ENCODE measurements around the gene SCAMP3.
A peak's percentile ranks its signal among the peaks of the same experiment; 100 is the strongest.

SCAMP3 gene

DNA sequence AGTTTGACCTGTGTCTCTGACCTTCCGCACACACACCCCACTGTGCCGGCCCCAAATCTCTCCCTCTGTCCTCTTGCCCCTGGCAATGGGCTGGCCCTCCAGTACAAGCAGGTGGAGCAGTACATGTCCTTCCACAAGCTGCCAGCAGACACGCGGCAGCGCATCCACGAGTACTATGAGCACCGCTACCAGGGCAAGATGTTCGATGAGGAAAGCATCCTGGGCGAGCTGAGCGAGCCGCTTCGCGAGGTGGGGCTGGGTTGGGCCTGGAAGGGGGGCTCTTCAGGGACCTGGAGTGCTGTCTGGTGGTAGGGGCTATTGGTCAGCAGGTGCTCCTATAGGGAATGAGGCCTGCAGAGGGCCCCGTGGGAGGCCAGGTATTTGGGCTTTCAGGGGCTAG, 22.9 kb upstream of the SCAMP3 start:
- no peak for DNase-seq (ENCODE audit: low read depth)

DNA sequence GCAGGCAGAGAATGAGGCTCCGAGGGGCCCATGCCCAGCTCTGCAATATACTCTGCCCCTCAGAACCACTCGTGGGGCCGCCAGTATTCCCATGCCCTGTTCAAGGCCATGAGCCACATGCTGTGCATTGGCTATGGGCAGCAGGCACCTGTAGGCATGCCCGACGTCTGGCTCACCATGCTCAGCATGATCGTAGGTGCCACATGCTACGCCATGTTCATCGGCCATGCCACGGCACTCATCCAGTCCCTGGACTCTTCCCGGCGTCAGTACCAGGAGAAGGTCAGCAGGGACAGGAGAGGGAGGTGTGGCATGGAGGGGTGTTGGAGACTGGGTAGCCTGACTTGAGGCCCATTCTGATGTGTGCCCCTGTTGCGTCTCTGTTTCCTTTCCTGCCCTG, 22.3 kb upstream of the SCAMP3 start:
- no peak for DNase-seq (ENCODE audit: low read depth)

DNA sequence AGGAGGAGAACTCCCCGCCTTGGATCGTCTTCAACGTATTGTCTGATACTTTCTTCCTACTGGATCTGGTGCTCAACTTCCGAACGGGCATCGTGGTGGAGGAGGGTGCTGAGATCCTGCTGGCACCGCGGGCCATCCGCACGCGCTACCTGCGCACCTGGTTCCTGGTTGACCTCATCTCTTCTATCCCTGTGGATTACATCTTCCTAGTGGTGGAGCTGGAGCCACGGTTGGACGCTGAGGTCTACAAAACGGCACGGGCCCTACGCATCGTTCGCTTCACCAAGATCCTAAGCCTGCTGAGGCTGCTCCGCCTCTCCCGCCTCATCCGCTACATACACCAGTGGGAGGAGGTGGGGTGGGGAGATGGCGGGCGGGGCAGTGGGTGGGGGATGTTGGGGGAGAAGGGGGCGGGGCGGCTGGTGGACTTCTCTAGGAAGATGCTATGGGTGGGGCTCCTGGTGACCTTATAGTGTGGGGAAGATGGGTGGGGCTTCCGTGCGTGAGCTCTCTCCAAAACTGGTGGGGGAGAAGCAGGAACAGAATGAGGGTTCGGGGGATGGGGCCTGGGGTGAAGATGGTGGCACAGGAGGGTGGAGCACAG, 20.4 kb upstream of the SCAMP3 start:
- DNase-seq (ENCODE audit: low read depth) = no peak

DNA sequence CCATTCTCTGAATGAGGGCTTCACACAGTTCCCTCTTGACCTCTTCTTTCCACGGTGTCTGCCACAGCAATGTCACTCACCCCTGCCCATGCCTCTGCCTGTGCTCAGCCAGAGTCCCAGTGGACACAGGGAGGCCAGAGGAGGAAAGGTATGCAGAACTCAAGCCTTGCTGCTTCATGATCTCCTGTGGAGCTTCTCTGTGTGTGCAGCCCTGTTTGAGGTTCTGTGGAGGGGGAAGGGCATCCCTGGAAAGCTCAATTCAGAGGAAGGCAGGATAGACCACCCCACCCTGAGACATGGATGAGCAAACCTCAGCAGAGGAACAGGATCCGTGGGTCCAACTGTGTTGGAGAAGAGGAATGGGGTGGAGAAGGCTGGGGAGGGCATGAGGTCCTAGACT, 17.1 kb upstream of the SCAMP3 start:
- DNase-seq (ENCODE audit: low read depth) = no peak

DNA sequence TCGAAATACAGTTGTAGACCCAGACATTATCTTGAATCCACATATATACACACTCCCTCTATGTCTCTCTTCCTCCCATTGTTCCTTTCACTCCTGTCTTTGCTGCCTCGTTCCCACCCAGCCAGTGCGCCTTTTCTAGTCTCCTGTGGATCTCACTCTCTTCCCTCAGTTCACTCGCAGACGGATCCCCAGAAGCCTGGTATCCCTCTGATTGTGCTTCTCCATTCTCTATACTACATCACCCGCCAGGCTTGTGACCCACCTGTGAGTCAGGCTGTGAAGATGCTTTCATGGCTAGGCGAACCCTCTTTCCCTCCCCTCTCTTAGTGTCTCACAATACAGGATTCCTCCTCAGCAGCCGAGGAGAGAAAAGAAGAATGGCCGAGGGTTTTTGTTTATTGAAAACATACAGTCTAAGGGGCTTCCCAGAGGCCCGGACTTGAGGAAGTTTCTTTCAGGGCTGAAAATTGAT, 16.6 kb upstream of the SCAMP3 start:
- DNase-seq (ENCODE audit: low read depth) = no peak

DNA sequence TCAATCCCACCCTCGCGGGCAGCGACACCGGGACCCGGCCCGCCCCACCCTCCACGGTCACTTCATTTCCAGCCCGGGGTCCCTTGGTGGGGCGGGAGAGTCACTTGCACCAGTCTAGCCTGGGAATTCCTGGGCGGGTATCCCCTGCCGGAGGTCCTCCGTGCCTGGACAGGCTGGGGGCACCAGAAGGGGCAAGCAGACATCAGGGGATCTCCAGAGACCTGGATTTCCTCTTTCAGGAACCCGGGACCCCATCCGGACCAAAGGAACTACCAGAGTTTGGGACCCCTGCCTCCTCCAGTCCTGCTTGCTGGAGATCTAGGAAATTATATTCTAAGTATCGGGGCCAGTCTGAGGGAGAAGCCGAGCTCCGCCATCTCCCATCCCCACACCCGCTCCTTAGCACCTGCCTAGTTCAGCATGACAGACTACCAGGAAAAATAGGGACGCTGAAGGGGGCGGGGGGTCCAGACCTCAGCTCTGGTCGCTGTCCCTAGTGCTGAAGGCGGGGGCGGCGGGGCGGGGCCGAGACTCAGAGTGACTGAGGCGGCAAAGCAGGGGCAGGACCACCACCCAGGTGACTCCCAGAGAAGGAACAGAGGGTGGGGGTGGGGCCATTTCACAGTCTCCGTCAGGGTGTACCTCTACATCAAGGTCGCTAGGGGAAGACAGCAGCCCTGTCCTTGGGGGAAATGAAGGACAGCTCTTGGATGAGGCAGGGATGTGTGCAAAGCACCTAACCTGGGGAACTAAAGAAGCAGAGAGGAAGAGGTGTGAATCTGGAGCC, 15.9 kb upstream of the SCAMP3 start:
- peak; percentile 50 for DNase-seq (ENCODE audit: low read depth)

DNA sequence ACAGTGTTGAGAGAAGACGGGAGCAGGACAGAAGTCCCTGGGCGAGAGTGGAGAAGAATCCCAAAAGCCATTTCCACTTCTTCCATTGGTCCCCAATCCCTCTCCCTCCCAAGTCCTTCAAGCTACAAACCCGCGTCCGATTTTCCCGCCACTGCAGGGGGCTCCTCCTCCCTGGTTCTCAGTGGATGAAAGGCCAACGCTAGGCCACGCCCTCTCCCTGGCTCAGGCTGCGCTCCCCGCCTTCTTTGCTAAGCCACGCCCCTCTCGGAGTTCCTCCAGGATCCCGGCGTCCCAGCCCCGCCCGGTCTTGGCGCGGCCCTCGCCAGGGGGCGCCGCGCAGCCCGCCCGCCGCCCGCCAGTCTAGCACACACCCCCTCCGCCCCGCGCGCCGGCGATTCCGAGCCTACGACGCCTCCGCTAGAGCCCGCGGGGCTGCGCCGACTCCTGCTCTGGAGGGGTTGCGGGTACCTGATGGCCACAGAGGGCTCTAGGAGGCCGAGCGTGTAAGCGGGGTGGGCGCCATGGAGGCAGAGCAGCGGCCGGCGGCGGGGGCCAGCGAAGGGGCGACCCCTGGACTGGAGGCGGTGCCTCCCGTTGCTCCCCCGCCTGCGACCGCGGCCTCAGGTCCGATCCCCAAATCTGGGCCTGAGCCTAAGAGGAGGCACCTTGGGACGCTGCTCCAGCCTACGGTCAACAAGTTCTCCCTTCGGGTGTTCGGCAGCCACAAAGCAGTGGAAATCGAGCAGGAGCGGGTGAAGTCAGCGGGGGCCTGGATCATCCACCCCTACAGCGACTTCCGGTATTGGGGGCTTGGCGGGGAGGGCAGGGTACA, 15.1 kb upstream of the SCAMP3 start, which contains the start of gene HCN3:
HCN3 (plus strand) TSS at position 394 of the 832 bp plus-strand sequence; CDS start at position 522, 128 bp downstream.
- DNase-seq (ENCODE audit: low read depth) = peak; percentile 88

DNA sequence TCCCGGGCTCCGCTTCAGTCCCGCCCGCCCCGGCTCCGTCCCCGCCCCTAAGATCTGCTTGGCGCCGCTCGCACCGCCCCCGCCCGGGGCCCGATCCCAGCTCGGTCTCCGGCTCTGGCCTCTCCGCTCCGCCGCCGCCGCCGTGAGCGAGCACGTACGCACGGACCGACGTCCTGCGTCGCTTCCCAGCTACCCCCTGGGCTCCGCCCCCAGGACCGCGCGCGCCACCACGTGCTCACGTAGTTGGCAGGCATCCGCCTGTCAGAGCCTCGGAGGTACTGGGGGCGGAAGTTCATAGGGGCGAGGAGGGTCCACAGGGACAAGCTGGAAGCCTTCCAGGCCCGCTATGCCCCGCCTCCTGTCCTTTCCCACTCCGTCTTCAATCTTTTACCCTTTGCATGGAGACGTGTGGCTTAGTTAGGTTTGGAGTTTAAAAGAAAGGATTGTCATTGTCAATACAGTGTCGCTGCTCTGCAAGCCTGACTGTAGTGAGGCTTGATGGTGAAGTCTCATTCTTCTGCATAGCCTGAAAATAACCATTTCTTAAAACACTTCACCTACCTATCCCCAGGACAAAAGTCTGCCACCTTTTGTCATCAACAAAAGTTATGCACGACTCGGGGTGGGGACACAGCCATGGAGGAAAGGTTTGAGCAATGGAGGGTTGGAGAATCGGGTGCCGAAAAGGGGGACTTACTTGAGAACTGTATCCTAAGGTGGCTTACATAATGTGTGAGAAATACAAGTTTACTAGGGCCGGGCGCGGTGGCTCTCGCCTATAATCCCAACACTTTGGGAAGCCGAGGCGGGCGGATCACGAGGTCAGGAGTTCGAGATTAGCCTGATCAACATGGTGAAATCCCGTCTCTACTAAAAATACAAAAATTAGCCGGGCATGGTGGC, 11.4 kb upstream of the SCAMP3 start, which contains the start of gene CLK2:
CLK2 (minus strand) TSS at position 162 of the 903 bp plus-strand sequence. CDS start 2,527 bp downstream, outside the sequence.
- DNase-seq (ENCODE audit: low read depth) = peak; percentile 94

DNA sequence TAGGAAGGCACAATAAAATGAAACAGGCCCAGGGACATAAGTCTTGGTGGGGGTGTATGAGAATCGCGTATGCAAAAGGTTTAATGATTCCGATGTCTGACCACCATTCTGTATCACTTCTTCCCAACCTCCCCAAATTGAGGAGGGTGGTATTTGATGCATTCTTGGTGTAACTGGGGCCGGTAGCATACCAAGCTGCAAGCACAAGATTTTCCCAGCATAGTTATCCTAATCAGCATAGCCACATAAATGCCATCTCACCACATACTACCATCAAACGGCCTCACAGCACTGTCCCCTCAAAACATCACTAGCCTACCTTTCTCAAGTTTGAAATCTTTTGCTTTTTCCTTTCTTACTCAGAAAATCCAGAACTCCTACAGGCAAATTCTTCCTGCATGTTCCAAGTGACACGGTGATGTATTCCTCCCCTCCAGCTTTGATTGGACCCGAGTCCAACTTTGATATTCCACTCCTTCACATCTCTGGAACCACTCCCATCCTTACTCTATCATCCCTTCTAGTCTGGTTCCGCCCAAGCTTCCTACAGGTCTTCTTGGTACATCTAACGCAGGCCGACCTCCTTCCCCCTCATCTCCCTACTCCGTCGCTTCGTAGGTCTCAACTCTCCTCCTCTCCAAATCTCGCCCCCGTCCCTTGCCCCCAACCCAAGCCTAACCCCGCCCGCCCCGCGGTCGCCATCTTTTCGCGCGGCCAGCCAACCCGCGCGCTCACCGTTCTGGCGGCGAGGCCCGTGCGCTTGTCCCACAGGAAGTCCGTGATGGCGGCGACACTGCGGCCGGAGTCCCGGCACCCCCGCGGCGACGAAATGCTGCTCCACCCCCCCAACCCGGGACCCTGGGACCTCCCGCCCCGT, 10.5 kb upstream of the SCAMP3 start:
- DNase-seq (ENCODE audit: low read depth) = no peak

DNA sequence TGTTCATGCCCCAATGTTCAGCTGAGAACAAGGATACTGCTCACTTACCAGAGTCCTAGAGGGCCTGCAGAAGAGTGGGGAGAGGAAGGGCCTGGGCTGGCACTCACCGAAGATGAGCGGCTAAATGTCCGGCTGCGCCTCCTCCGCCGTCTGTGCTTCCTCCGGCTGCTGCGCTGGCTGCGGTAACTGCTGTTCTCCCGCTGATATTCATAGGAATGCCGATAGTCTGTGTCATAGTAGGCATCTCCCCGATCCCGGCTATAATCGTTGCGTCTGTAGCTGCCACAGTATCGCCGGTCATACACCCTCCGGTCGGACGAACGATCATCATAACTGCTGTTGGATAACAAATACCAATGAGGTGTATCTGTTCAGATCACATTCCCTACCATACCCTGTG, 7.2 kb upstream of the SCAMP3 start:
- DNase-seq (ENCODE audit: low read depth) = no peak

DNA sequence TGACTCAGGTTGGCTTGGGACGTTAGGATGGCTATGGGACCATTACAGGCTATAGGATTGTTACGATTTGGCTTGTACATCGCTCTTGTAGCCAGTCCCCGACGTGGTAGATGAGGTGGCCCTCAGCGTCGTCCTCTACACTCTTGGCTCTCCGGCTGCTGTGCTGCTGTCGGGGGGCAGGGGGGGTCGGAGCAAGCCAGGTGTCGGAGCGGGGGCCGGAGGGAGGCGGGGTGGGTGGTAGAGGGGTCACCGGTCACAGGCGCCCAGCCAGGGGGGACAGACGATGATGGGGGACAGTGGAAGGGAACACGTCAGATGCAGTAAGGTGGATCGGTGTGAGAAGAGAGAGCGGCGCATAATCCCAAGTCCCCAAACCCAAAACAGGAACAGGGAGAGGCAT, 6.5 kb upstream of the SCAMP3 start:
- DNase-seq (ENCODE audit: low read depth) = no peak

DNA sequence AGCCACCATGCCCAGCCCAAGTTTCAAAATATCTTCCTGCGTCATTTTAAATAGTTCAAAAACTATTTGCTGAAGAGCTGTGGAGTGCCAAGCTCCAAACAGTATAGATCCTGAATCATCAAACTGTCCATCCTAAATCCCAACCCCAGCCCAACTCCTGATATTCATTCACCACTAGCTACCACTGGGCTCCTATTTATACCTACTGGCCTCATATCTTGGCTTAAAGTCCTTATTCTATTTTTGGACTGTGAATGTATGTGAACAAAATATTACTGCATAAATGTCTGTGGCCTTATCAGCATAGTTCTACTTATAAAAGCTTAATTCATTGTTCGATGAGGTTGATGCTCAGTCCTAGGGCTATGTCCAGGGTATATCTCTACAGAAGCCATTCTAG, 5.2 kb upstream of the SCAMP3 start:
- no peak for DNase-seq (ENCODE audit: low read depth)

DNA sequence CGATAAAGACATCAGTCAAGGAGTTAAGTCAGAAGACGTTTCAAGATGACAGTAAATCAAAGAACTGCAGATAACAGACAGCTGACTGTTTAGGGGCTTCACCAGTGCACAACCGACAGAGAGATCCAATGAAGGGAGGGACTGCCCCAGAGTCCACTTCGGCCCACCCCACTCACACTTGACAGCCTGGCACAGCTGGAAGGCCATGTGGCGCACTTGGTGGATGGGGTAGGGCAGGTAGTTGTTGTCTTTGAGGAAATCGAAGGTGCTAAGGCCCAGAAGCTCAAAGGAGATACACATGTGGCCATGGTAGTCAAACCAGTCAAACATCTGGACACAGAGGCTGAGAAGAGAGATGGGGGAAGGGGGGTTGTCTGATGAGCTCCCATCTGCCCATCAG, 4.4 kb upstream of the SCAMP3 start:
- DNase-seq (ENCODE audit: low read depth) = no peak

DNA sequence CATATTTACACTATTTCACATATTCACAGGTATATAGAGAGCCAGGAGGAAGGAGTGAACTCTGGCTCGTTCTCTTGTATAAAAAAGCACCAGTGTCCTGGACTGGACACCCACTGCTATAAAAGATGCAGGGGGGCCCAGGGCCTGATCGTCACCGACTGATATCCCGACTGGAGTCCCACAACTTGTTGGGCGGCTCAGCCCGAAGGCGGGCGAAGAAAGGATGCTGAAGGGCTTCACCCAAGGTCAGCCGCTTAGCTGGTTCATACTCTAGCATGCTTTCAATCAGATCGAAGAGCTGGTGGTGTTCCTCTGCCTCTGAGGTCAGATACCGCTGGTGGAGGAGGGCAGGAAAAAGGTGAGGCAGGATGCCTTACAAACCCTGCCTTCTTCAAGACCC, 907 bp upstream of the SCAMP3 start:
- DNase-seq (ENCODE audit: low read depth) = no peak

DNA sequence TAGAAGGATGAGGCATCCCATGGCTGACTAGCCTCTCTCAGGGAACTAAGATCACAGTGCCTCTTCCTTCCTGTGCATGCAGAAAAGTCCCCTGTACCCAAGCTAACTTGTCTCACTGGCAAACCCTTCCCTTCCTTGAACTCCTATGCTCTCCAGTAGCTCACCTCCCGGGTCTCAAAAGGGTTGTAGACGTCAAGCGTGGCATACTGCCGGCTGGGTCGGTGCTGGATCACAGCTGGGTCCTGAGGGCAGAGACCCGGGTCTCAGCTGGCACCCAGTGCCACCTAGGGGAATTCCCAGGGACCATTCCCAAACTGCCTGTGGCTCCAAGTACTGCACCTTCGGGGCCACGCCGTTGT, 688 bp downstream of the SCAMP3 start:
- no peak for DNase-seq (ENCODE audit: low read depth)

DNA sequence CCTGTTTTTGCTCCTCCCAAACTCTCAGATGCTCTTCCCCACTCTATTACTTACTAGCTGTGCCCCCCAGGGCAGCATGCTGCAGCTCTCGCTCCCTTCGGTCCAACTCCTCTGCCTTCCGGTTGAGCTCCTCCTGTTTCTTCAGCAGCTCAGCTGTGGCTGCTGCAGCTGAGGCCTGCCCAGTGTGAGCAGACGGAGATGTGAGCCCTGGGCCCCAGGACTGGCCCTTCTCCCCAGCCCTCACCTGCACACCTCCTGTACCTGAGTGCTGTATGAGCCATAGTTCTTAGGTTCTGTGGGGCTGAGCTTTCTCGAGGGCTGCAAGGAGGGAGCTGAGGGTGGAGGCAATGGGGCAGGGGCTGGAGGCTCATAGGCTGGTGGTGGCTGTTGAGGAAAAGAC, 1.9 kb downstream of the SCAMP3 start:
- no peak for DNase-seq (ENCODE audit: low read depth)

DNA sequence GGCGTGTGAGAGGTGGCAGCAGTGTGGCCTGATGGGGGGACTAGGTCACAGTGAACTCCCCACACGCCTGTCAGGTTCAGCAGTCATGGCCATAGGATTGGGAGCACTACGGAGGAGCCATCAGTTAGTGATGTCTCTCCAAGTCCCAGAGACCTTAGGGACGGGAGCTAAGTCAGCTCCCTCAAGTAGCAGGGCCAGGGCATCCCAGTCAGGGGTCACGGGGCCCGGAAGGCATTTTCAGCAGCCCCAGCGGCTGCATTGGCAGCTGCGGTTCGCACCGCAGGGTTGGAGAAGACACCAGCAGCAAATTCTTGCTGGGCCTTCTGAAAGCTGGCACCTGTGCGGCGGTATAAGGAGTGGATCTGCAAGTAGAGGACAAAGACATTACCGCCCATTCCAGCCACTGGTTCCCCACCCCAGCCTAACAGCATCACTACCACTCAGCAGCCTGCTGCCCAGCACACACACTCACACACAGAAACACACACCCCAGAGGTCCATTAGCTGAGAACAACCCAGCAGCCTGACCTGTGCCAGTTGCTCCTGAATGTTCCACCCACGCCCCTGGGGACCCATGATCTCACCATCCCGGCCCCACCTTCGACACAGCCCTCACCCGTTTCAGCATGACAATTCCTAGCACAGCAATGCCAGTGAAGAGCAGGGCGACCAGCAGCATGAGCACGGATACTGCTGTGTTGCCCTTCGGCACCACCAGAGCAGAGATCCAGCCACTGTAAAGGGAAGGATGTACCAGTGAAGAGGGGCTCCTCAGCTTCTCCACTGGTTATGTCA, 5.9 kb downstream of the SCAMP3 start:
- DNase-seq (ENCODE audit: low read depth) = no peak

DNA sequence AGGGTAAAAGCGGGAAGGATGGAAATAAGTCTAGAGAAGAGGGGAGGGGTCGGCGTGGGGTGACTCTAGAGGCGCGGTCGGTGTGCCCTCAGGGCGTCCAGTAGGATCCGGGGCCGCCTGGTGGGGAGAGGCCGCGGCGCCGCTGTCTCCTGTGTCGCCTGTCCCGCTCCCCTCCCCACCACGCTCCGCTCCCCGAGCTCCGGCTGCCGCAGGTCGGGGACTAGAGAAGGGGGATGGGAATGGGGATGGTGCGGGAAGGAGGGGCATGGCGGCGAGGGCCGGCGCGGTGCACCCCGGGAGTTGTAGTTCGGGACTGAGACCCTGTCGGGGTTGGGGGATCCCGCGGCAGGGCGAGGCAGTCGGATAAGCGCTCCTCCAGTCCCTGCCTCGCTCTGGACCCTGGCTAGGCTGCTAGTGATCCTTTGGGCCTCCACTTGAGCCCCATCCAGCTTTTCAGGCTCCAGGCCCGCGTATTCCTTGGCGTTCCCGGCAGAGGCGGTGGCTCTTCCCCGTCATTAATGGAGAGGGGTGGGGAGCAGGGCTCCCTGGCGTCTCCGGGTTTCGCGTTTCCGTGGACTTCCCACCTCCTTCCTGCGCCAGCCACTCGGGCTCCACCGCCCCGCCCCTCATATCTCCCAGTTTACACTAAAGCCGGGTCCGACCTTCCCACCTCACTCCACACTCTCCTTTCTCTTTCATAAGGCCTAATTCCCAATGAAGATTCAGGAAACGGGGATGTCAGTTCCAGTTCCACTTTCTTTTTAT, 6.7 kb downstream of the SCAMP3 start, which contains the start of gene ENTREP3:
ENTREP3 (minus strand) TSS at position 241 of the 765 bp plus-strand sequence. CDS start 606 bp downstream, outside the sequence.
- peak; percentile 56 for DNase-seq (ENCODE audit: low read depth)

DNA sequence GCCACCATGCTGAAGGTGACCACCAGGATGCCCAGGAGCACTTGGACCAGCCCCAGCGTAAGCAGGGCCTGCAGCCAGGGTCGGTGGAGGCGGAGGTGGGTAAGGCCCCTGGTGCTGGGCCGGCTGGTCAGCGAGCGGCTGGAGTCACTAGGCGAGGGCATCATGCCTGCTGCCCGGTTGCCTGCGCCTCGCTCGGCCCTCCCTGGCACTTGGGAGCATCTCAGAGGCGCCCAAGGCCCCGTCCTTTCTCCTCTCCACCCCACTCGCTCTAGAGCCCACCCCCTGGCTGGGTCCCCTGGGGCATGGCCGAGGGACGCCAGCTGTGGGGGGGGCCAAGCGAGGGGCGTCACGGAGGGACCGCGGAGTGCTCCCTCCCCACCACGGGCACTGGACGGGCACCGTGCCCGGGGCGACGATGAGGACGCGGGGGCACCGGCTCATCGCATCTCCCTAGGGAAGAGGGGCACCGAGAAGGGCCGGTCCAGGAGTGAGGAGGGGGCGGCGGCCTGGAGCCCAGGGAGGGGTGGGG, 7.4 kb downstream of the SCAMP3 start:
- DNase-seq (ENCODE audit: low read depth) = no peak
